B cell (primary cell): Measurements from ENCODE around the gene MAP3K14. TPM values are rescaled to one million over a fixed set of nuclear protein-coding genes. Genes with fewer than 3 reads are reported as not detected.

Source experiments
- ATAC-seq: fragments of 200-7000 bp; cut with Tn5 transposase; one replicate; pipeline ENCODE4 v1.10.0; 2021; ENCODE audit warnings: low read depth, mild to moderate bottlenecking, moderate number of reproducible peaks, moderate library complexity
- CTCF ChIA-PET: fragments of 350-600 bp; sonication (Branson Sonifier 250); formaldehyde crosslinking; loops from one replicate; lab custom pipeline; 2021; ENCODE audit warnings: antibody characterized with exemption, inconsistent platforms; lab: Charles Lee
- POLR2A ChIA-PET: fragments of 350-600 bp; sonication (Branson Sonifier 250); formaldehyde crosslinking; loops from one replicate; lab custom pipeline; 2021; ENCODE audit warnings: antibody characterized with exemption; lab: Charles Lee
- DNase-seq: peaks from one replicate; pipeline ENCODE4 v3.0.0; 2013
- H2AFZ ChIP-seq: 2 replicates; pipeline ENCODE4 v1.6.1; 2012; ENCODE audit warnings: mild to moderate bottlenecking, low read depth, low read length; ENCODE audit not compliant: insufficient read depth, poor library complexity, severe bottlenecking
- H3K27ac ChIP-seq, 2 donors: 1 replicate in 1 of 2; 2 replicates in 1 of 2; pipeline ENCODE4 v1.5.1; 2012 to 2013; ENCODE audit warnings: low read length in 2 of 2, mild to moderate bottlenecking in 2 of 2, moderate library complexity in 1 of 2
- H3K27me3 ChIP-seq, 4 experiments: fragments of 200-600 bp in 1 of 4; sonication (generic) in 1 of 4; replicated peaks in 1 of 4; 1 replicate in 2 of 4; 2 replicates in 2 of 4; pipeline versions ENCODE4 v1.6.1 to v1.7.0; 2013 to 2016; ENCODE audit warnings: low read length in 3 of 4, mild to moderate bottlenecking in 2 of 4, mixed read lengths in 1 of 4, moderate library complexity in 1 of 4; ENCODE audit not compliant: insufficient read depth in 4 of 4, control insufficient read depth in 3 of 4; ENCODE audit errors: control extremely low read depth in 1 of 4
- H3K36me3 ChIP-seq, 2 experiments: replicated peaks in 1 of 2; 1 replicate in 1 of 2; 2 replicates in 1 of 2; pipeline versions ENCODE4 v1.6.1 to v1.7.1; 2013; ENCODE audit warnings: low read length in 1 of 2; ENCODE audit not compliant: insufficient read depth in 2 of 2, control insufficient read depth in 1 of 2; ENCODE audit errors: control extremely low read depth in 1 of 2, extremely low read depth in 1 of 2
- H3K4me1 ChIP-seq, 2 donors: fragments of 200-600 bp in 1 of 2; sonication (generic) in 1 of 2; 1 replicate in 1 of 2; 2 replicates in 1 of 2; pipeline versions ENCODE4 v1.5.1 to v1.6.1; 2013 to 2017; ENCODE audit warnings: low read length in 2 of 2; ENCODE audit not compliant: control insufficient read depth in 2 of 2, insufficient read depth in 2 of 2
- H3K4me2 ChIP-seq: replicated peaks from 2 replicates; pipeline ENCODE3; 2012; ENCODE audit warnings: mild to moderate bottlenecking, low read depth, low read length; ENCODE audit not compliant: poor library complexity, severe bottlenecking
- H3K4me3 ChIP-seq, 5 experiments: fragments of 200-600 bp in 1 of 5; sonication (generic) in 1 of 5; 1 replicate in 3 of 5; 2 replicates in 2 of 5; pipeline versions ENCODE4 v1.5.1 to v1.7.0; 2011 to 2016; ENCODE audit warnings: low read length in 4 of 5, mild to moderate bottlenecking in 4 of 5, low read depth in 2 of 5, control low read depth in 1 of 5, moderate library complexity in 1 of 5; ENCODE audit not compliant: insufficient read depth in 1 of 5; ENCODE audit errors: control extremely low read depth in 1 of 5, extremely low read depth in 1 of 5
- H3K79me2 ChIP-seq: fragments of 200-600 bp; sonication (generic); one replicate; pipeline ENCODE4 v1.6.0; 2016; ENCODE audit warnings: low read length; ENCODE audit not compliant: control insufficient read depth, insufficient read depth
- H3K9ac ChIP-seq: fragments of 200-600 bp; sonication (generic); 2 replicates; pipeline ENCODE4 v1.6.1; 2017; ENCODE audit warnings: mild to moderate bottlenecking, low read length, moderate library complexity
- H3K9me3 ChIP-seq, 3 donors: one replicate each; pipeline versions ENCODE4 v1.6.1 to v1.7.1; 2013; ENCODE audit warnings: low read length in 2 of 3; ENCODE audit not compliant: control insufficient read depth in 2 of 3, insufficient read depth in 1 of 3; ENCODE audit errors: control extremely low read depth in 1 of 3
- H4K20me1 ChIP-seq: 2 replicates; pipeline ENCODE4 v1.6.0; 2012; ENCODE audit warnings: mild to moderate bottlenecking, low read length; ENCODE audit not compliant: insufficient read depth, control insufficient read depth, poor library complexity, severe bottlenecking
- H3K27ac Mint-ChIP-seq: one replicate; pipeline ENCODE4 v1.8.0; 2021; ENCODE audit warnings: mixed read lengths
- H3K27me3 Mint-ChIP-seq: one replicate; pipeline ENCODE4 v1.8.0; 2021; ENCODE audit warnings: mixed read lengths
- H3K4me1 Mint-ChIP-seq: one replicate; pipeline ENCODE4 v1.8.0; 2021; ENCODE audit warnings: mixed read lengths
- H3K4me3 Mint-ChIP-seq: one replicate; pipeline ENCODE4 v1.8.0; 2021; ENCODE audit warnings: mixed read lengths
- H3K9me3 Mint-ChIP-seq: one replicate; pipeline ENCODE4 v1.8.0; 2022; ENCODE audit warnings: mixed read lengths; ENCODE audit not compliant: insufficient read depth
- CTCF ChIP-seq: fragments of 200-600 bp; IDR thresholded peaks from one replicate; pipeline ENCODE4 v1.8.0; 2022; ENCODE audit warnings: antibody characterized with exemption, mild to moderate bottlenecking
- EZH2 ChIP-seq: IDR thresholded peaks from 2 replicates; pipeline ENCODE4 v1.6.1; 2012; ENCODE audit warnings: borderline replicate concordance, low read depth, mild to moderate bottlenecking, moderate library complexity, low read length; ENCODE audit not compliant: insufficient read depth, poor library complexity, severe bottlenecking
- WGBS: methylation state at CpG from one replicate; pipeline ENCODE4 v1.1.5; 2013; ENCODE audit warnings: missing lambda C conversion rate; ENCODE audit not compliant: insufficient coverage; 5-methylcytosine and 5-hydroxymethylcytosine counted together
- intact Hi-C: fragments of 100-400 bp; cut with micrococcal nuclease; formaldehyde crosslinking; loops from one replicate; pipeline ENCODE4 v1.10.0; 2022
- polyA plus RNA-seq: library from polyadenylated mRNA; depleted of rRNA; stranded (reverse); fragments of >200 nt; gene quantifications from 2 replicates; pipeline ENCODE4 v1.2.3, GENCODE V29; 2012
- total RNA-seq, 2 donors: library from RNA; stranded (reverse); fragments of 120-200 nt in 1 of 2; gene quantifications; 1 replicate in 1 of 2; 2 replicates in 1 of 2; pipeline versions ENCODE4 v1.2.3 to v1.2.4, GENCODE V29; 2013 to 2022

The MAP3K14 gene
- total and polyA plus RNA-seq, 2 donors (not counting 1 experiment from before 2014, with no cell fraction given) = 66.1 to 84.1 TPM

GRCh38 chr17:45315648-45316433, 979 bp downstream of the MAP3K14 start:
- Mint-ChIP-seq H3K27me3 (no peaks in the 10 kb centered on the region), H3K27ac (peak overlapping the region; percentile 91), H3K9me3 (no peaks in the 10 kb centered on the region), H3K4me3 (peak overlapping the region; percentile 90), H3K4me1 (peaks cover 62% of the 10 kb centered on the region)
- Histone ChIP-seq H3K36me3 (peaks cover 0 to 8% of the 10 kb centered on the region in 2 experiments), H3K27ac (peak overlapping the region; percentile 87 to 93), H3K4me1 (peaks cover 52 to 56% of the 10 kb centered on the region in 2 donors), H4K20me1 (no peaks in the 10 kb centered on the region), H3K9ac (peak overlapping the region; percentile 80), H3K4me2 (peak overlapping the region; percentile 73), H3K9me3 (no peaks in the 10 kb centered on the region), H2AFZ (peak overlapping the region; percentile 63), H3K79me2 (peaks cover 58% of the 10 kb centered on the region), H3K27me3 (no peaks in the 10 kb centered on the region), H3K4me3 (peak overlapping the region; percentile 67 to 94 (median 89))
- ChIA-PET CTCF (interaction anchor here (0.8 to 12.8 kb wide), 15 partner anchors 9 to 98 kb away, joined by 3 to 207 read pairs (median 14); partner anchors contain the start of gene FMNL1), POLR2A (interaction anchor here (0.5 to 4.5 kb wide), 16 partner anchors 8 to 274 kb away, joined by 3 to 25 read pairs (median 6); no protein-coding TSS in a partner anchor)
- TF ChIP-seq EZH2 (no peak), CTCF (no peak)
- intact Hi-C loops = loop anchor here (5.0 kb wide), 1 partner anchor 96 kb away; no protein-coding TSS in a partner anchor
- no peak for DNase-seq
- WGBS = 3% methylated on average over 12 of the region's 13 CpGs
- no peak for ATAC-seq
